ENCODE data around the gene DPEP1.

The DPEP1 gene

DNA sequence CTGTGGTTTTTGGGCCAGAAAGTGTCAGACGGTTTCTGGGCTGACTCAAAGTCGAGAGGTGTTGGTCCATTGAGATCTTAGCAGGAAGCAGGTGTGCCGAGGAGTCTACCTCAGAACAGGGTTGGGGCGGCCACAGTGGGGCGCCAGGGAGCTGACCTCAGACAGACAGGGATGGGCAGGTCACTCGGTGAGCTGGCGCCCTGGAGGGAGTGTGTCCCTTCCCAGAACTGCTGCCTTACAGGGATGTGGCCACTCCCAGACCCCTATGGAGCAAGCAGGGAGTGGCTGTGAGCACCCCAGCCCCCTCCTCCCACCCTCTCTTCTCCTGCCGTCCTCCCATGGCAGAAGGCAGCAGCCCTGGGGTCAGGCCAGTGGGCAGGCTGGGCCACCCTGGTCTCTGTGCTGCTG lies 14.0 kb upstream of the DPEP1 start:
- DNase-seq = no peak

DNA sequence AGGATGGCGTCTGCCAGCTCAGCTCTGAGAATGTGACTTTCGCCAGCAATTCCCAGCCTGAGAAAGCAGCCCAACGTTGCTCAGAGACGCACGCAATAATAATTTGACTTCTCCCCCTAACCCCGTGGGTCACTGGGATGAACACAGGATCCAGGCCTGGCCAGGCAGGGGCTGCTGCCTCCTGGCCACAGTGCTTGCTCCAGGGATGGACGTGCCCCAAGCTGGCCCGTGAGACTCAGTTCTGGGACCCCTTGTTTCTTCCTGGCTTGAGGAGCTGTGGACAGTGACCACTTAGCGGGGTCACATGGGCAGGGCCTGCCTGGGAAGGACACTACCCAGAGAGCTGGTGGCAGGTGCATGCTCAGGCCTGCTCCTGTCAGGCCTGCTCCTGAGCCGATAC lies 13.5 kb upstream of the DPEP1 start:
- DNase-seq = no peak

DNA sequence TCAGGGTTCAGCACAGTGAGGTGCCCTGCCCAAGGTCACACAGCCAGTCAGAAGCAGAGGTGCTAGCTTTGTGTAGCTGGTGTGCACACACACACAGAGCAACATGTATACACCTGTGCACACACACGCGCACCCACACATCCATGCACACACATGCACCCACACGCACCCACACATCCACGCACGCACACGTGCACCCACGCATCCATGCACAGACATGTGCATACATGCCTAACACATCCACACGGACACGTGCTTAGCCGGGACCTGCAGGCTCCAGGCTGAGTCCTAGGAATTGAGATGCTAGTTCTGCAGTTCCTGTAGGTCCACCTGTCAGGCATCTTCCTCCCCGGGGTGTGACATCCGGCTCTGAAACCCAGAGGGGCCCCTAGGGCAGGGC lies 13.0 kb upstream of the DPEP1 start:
- DNase-seq = no peak

DNA sequence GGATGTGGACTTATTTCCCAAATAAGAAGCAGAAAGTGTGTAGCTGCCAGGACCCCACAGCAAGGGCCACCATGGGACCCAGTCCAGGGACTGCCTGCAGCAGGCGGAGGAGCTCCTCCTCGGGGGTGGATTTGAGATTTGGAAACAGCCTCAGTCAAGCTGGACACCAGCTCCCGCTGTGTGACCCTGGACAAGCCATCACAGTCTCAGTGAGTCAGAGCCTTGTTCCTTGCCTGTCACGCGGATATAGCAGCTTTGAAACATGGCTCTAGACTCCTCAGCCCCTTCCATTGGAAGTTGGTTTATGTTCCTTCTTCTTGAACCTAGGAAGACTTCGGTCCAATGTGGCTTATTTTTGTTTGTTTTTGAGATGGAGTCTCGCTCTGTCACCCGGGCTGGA lies 12.5 kb upstream of the DPEP1 start:
- no peak for DNase-seq

DNA sequence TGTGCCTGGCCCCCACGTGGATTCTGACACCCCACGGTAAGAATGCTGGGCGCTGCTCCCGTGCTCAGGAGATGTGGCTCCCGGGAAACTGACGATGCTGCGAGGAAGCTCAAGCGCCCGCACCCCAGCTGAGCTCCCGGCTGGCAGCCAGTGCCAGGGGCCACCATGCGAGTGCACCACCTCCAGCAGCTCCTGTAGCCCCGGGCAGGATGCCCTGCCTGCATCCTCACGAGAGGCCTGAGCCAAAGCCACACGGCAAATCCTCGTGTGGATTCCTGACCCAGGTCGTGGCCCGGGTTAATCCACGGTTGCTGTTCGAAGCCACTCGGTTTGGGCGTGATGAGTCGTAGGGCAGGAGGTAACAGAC lies 11.6 kb upstream of the DPEP1 start:
- no peak for DNase-seq

DNA sequence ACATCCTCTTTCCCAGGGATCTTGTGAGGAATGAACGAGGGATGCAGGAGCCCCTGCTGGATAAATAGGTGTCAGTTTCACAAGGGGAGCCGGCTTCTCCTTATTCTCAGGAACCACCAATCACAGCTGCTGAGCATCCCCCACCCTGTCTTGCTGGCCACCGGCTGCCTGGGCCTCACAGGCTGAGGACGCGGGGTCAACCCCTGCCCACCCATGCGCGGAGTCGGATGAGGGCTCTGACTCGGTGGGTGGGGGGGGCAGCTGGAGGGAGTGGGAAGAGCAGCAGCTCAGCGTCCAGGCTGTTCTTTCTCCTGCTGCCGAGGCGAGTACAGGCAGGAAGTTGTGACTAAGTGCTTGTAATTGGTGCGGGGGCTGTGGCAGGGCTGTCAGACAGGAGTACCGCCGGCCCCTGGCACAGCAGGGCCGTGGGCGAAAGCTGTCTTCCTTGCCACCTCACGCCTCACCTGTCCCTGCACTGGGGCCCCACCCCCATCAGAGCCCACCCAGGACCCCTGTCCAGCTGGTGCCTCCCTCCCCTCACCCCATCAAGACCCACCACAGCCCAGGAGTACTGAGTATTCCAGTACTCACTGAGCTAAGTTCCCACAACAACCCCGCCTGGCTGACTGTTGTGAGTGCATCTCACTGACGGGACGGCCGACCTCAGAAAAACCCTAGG lies 11.0 kb upstream of the DPEP1 start:
- peak; percentile 33 for DNase-seq

DNA sequence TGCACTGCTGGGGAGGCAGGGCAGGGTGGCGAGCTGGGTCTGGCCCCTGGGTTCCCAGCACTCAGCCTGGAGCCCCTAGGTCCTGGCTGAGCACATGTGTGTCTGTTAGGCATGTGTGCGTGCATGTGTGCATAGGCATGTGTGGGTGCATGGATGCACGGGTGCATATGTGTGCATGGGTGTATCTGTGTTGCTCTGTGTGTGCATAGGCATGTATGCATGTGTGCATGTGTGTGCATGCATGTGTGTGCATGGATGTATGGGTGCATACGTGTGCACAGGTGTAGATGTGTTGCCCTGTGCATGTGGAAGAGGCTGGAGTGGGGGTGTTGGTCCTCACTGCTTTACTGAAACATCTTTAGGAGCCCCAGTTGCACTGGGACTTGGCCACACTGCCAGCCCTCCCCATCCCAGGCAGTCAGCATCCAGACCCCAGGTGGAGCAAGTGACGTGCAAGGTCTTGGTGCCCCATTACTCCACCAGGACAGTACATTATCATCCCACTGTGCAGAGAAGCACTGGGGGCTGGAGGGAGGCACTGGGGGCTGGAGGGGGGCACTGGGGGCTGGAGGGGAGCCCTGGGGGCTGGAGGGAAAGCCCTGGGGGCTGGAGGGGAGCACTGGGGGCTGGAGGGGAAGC lies 10.4 kb upstream of the DPEP1 start:
- no peak for DNase-seq

DNA sequence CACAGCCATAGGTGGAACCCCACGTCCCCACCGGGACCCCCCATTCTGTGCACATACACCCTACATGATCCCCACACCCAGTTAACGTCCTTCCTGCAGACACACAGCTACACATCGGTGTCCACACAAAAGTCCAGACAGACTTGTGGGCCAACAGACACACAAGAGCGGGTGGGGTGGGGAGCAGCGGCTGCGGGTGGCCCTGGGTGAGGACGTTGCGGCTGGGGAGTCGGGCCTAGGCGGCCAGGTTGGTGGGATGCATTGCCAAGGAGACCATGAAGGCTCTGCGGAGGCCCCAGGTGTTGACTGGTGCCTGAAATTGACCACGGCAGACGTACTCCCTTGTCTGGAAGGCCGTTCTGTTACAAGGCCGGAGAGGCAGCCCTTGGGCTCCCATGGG lies 8.7 kb upstream of the DPEP1 start:
- DNase-seq = no peak

DNA sequence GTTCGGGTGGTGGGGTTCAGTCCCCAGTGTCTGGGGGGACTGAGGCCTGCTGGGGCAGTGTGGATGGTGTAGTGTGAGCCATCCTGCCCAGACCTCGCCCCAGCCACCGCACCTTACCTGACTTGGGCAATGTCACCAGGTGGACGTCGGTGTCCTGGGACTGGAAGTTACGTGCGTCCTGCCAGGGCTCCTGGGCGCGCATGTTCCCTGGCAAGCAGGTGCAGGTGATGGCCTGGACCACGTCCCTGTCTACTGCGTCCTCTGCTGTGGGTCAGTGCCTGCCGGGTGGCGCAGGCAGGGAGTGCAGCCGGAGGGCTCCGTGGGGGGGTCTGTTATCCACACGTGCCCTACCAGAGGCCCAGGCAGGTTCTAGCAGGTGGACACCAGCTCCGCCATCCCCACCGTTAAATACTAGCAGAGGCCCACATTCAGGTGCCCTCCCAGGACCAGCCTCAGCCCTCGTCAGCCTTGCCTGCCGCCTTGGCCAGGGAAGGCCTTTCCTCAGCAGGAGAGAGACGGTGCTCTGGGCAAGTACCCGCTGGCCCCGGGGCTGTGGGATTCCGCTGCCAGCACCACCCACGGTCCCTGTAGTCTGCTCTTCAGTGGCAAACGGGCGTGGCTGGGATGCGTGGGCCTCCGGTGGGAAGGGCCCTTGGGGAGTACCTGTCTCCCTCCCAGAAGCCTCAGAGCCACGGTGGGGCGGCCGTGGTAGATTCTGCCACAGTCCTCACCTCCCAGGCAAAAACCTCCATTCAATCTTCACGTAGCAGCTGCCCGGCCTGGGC lies 8.1 kb upstream of the DPEP1 start:
- DNase-seq = no peak

DNA sequence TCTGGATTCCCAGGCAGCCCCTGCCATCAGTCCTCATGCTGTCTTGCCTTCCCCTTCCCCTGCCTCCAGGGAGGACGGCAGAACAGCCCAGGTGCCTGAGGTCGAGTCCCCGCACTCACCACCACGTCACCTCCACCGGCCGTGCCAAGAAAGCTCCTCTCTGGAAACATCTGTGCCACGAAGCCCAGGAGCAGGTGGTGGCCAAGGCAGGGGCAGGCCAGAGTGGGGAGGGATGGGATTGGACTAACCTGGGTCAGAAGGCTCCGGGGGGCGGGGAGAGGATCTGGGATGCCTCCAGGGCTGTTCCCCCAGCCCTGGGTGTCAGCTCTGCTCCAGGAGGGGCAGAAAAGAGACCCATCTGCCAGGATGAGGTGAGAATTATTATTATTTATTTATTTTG lies 7.4 kb upstream of the DPEP1 start:
- no peak for DNase-seq

DNA sequence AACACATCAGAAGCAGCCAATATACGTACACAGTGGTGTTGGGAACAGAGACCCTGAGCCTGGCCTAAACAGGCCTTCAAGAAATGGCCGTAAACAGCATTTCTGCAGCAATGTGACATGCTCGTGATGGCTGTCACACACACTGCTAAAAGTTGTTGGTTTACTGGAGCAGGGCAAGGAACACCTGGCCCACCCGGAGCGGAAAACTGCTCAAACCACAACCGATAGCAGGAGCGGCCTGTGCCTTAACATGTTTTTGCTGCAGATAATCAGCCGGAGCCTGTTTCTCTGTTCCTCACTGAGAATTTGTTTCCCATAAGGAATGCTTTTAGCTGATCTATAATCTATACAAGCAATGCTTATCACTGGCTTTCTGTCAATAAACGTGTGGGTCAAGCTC lies 6.0 kb upstream of the DPEP1 start:
- no peak for DNase-seq

DNA sequence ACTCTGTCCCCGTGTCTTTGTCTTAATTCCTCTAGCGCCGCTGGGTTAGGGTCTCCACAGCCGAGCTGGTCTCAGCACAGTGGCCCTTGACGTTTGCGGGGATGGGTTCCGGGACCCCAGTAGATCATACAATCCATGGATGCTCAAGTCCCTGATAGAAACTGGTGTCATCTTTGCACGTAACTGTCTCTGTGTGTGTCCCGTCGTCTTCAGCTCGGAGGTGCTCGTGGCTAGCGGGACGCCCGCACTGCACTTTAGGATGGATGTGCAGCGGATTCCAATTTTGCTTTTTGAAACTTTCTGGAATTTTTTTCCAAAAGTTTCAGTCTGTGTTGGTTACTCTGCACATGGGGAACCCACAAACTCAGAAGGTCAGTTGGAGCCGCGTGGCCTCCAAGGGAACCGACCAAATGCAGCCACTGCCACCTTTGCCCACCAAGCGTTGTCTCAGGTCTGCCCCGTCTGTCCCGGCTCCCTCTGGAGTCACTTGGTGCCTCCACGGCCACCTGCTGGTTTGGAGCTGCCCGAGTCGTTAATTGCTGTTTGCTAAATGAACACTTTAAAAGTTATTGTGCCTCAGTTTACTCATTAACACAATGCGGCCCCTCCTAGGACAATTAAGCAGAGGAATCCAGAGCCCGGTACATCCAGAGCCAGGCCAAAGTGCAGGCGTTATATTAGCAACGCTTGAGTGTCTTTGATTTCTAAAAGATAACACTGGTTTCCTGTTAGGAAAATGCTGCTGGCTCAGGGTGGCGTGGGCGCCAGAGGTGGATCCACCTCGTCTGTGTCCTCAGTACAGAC lies 5.3 kb upstream of the DPEP1 start:
- DNase-seq = no peak

DNA sequence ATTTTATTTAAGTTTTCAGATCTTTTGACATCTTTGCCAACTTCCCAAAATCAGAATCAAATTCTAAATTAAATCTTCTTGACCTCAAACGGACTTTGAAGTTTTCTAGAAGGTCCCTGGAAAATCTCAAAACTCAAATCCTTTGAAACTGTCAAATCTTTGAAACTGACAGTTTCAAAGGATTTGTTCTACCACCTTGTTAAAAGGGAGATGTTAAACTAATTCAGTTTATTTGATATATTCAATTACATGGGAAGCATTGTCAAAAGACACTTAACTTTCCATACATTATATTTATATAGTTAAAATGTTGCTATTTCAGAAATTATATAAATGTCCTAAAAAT lies 3.4 kb upstream of the DPEP1 start:
- no peak for DNase-seq

DNA sequence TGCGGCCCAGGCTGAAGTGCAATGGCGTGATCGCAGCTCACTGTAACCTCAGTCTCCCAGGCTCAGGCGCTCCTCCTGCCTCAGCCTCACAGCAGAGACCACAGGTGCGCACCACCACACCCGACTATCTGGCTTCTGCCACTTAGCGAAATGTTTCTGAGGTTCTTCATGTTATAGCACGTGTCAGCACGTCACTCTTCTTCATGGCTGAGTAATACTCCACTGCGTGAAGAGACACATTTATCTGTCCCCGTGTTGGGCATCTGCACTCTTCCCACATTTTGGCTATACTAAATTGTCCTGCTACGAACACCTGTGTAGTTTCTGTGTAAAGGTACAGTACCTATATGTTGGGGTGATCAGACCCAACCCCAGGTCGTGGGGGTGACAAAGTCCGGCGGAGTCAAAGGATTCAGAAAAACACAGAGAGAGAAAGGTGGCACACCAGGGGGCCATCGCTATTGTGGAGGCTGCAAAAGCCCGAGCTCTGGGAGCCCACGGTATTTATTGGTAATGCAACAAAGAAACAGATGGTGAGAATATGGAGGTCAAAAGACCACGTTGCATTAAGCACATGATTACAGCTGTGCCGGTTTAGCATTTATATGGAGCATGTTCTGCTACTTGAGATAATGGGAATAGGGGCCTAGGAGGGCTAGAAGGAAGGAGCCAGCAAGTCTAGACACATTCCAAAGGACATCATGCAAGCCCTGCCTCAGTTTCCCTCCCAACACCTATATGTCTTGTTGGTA lies 851 bp upstream of the DPEP1 start:
- no peak for DNase-seq

DNA sequence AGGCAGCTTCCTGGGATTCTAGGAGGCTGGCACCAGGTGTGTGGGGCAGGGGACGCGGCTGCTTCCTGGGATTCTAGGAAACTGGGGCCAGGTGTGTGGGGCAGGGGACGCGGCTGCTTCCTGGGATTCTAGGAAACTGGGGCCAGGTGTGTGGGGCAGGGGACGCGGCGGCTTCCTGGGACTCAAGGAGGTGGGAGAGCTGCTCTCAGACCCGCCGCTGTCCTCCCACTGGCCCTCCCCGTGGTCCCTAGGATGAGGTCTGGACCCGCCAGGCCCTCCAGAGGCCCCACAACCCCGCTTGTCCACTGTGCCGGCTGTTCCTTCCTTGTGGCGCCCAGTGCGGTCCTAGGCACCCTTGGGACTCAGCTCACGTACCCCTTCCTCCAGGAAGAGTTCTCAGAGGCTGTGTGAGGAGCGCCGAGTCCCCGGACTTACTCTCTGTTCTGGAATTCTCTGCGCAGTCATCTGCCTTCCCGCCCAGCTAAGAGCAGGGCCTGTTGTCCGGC lies 565 bp downstream of the DPEP1 start:
- no peak for DNase-seq

DNA sequence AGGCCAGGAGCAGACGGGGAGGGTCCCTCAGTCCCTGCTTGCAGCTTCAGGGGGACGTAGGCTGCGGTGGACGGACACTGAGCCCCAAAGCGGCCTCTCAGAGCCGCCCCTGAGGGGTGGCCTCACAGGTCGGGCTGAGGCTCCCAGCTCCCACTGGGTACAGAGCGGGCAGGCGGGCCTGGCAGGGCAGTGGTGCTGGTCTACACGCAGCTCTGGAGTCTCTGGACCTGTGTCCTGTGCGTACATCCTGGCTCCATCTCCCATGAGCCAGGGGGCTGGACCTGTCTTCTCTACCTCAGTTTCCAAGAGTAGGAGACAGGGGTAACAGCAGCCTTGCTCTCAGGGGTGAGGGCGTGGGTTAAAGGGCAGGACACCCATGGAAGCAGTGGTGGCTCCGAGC lies 1.7 kb downstream of the DPEP1 start:
- no peak for DNase-seq

DNA sequence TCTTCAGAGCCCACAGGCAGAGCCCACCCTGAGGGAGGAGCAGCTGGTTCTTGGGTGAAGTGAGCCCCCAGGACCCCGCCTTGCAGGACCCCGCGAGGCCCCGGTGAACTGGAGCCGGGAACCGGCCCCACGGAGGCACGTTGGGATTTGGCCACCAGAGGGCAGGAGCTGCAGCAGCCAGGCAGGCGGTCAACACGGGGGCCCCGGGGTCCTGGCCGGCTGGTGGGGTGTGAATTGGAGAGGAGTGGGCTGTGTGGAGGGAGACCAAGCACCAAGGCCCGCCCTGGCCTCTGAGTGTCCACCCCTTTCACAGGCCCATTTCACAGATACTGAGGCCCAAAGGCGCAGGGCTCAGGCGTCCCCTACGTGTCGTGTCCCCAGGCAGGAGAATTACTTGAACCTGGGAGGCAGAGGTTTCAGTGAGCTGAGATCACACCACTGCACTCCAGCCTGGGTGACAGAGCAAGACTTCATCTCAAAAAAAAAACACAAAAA lies 2.2 kb downstream of the DPEP1 start:
- no peak for DNase-seq

DNA sequence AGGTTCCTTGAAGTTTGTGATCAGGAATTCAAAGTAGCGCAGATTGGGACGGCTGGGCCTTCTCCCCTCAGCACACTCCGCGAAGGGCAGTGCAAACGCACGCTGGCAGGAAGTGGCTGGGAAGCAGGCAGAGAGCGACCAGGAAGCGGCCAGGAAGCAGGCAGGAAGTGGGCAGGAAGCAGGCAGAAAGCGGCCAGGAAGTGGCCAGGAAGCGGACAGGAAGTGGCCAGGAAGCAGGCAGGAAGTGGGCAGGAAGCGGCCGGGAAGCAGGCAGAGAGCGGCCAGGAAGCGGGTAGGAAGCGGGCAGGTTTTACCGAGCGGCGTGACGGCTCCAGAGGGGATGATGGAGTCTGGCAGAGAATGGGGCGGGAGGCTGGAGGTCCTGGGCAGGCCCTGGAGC lies 3.2 kb downstream of the DPEP1 start:
- no peak for DNase-seq

DNA sequence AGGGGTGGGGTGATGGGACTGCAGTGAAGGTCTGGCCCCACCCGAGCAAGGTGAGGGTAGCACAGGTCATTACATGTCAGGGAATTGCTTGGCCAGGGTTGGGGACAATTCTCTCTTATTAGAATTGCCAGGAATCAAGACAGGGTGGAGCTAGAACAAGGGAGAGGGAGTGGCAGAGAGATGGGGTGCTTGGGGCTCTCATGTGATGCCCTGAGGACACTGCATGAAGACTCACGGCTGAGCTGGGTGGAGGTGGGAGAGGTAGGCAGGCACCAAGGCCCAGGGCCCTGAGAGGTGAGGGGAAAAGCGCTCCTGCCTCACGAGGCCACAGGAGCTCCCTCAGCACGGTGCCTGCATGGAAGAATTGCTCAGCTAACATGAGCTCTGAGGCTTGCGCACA lies 3.6 kb downstream of the DPEP1 start:
- DNase-seq = no peak

DNA sequence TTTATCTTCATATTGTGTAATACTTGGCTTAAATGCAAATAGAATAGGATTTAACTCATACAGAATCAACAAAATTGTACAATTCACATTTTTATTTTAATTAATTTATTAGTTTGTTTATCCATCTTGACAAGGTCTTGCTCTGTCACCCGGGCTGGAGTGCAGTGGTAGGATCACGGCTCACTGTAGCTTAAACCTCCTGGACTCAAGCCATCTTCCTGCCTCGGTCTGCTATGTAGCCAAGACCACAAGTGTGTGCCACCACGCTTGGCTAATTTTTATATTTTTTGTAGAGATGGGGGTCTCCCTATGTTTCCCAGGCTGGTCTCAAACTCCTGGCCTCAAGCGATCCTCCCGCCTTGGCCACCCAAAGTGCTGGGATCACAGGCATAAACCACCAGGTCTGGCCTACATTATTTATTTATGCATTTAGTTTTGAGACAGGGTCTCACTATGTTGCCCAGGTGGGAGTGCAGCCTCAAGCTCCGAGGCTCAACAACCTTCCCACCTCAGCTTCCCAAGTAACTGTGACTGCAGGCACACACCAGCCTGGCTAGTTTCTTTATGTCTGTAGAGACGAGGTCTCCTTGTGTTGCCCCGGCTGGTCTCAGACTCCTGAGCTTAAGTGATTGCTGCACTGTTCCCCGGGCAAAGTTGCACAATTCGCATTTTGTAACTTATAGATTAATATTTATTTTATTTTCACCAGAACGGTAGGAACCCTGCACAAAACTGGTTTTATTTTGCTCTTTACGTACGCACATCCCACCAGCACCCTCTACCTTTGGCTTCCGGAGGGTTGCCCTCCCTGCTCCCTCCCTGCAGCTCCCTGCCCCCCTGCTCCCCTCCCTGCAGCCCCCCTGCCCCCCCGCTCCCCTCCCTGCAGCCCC lies 4.9 kb downstream of the DPEP1 start:
- DNase-seq = no peak

DNA sequence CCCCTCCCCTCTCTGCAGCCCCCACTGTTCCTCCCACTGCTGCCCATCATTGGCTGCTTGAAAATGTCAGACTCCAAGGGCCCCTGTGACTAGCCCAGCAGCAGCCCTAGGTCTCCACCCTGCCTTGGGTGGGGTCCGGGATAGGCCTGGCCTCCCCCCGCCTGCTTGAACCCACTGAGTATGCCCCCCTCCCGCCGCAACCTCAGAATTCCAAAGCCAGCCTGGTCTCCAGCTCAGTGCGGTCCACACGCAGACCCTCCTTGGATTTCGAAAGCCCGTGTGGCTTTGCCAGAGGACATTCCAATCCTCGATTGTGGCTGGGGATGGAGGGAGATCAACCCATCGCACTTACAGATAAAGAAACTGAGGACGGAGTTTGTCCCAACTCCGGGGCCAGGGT lies 6.4 kb downstream of the DPEP1 start:
- DNase-seq = no peak

Measured in activated gamma-delta T cell (primary cell).